Activated naive CD8-positive, alpha-beta T cell treated with anti-CD3 and anti-CD28 coated beads, Interleukin-2, amount 50 U/mL, for 16 hours (primary cell): ENCODE data around the gene STK17B.

Experiments
- DNase-seq: peaks from one replicate; pipeline ENCODE4 v3.0.0-alpha.2; 2020; ENCODE audit warnings: low read depth, low spot score

Gene STK17B

DNA sequence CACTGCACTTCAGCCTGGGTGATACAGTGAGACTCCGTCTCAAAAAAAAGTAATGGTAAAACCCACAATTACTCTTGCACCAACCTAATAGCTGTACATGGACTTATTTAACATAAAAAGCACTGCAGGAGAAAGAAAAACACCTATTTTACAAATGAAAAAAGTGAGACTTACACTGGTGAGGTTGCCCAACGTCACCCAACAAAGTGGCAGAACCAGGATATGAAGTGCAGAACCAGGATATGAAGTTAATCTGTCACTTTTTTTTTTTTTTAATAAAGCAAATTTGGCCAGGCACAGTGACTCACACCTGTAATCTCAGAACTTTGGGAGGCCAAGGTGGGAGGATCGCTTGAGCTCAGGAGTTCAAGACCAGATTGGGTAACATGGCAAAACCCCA is 13.5 kb upstream of the STK17B start:
- DNase-seq: no peak

DNA sequence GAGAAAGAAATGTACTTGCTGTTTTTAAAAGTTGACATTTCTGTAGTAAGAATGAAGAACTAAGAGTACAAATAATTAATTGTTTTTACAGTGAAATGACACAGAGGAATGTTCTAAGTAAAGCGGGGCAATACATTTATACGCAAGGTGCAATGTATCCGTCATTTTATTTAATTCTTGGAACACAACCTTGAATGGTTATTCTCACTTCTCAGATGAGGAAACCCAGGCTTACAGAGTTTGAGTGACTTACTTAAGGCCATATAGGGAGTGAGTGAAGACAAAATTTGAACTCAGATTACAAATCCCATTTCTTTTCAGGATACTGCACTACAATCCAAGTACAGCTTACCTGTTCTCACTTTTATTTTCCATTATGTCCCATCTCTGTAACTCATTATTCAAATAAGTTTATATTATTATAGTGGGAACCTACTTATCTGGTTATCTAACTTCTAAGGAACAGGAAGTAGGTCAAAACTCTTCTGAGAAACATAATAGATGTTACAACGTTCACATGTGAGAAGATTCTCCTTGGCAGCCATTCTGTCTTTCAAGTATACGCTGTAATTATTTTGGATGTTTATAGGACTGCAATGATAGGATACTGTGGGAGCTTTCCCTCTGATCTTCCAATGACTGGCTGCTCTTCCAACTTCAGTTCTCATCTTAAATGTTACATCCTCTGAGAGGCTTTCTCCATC is 12.3 kb upstream of the STK17B start:
- no peak for DNase-seq

DNA sequence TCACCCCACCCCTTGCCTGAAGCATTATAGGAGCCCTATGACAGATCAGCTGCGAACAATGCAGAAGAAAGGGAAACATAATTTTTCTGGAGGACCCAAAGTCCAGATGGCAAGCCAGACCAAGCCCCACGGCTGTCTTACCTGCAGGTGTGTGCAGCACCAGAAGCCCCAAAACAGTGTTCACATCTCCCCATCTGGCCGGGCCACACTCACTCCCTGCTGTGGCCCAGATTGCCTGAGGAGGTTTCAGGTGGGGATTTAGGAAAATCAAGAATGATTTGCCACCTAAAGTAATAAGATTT is 11.7 kb upstream of the STK17B start:
- DNase-seq: no peak

DNA sequence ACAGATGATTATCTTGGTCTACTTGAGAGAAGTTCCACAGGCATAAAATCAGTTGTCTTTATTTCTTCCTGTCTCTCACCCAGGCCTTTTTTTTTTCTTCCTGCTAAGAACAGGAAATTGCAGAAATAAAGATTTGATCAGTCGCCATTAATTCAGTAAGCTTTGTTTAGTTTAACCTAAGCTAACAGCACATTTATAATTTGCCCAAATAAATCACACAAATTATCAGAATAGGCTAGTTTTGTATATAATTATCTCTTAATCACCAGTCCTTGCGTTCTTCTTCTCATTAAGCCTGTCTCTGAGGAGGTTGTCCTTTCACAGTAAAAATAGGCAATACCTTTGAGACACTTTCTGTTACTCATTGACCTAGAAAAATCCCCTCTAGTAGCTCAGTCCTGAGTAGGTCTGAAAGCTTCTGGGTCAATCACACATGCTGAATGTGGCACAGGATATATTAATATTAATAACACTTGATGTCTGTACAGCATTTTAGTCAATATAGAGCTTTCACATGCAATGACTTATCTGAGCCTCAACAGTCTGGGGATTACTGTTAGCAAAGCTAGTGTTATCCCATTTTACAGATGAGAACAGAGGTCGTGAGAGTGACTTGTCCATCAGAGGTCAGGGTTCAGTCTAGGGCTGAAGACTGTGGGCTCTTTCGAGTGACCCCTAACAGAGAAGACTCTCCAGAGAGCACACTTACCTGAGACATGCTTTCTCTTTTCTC is 11.2 kb upstream of the STK17B start:
- DNase-seq: no peak

DNA sequence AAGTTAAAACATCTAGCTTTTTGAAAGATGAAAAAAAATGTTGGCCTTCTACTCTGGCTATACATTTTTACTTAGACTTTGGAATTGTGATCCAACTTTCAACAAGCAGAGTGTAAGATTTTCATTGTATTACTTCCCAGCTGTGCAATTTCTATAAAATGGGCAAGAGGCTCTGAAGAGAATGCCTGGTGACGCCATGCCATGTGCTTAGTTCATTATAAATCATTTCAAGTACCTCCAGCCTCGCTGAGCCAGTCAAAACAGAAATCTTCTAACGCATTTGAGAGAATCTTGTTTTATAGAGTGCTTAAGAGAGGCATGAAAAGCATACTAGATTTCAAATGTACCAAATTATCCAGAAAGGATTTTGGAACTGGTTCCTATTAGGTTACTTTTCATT is 10.1 kb upstream of the STK17B start:
- DNase-seq: no peak

DNA sequence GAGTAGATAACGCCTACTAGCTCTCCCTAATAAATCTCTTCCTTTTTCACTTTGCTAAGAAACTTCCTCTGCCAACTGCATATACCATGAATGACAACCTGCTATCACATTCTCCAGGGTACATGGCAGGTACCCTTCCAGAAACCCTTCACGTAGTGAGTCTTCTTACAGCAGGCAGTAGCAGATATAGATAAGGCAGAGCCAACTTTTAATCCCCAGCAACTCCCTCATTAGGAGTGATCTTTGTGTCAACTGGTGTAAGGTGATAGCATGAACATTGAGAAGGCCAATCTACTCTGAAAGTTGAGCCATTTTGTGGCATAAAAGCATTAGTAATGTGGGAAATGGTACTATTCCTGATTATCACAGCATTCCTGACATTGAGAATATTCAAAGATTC is 5.7 kb upstream of the STK17B start:
- DNase-seq: no peak

DNA sequence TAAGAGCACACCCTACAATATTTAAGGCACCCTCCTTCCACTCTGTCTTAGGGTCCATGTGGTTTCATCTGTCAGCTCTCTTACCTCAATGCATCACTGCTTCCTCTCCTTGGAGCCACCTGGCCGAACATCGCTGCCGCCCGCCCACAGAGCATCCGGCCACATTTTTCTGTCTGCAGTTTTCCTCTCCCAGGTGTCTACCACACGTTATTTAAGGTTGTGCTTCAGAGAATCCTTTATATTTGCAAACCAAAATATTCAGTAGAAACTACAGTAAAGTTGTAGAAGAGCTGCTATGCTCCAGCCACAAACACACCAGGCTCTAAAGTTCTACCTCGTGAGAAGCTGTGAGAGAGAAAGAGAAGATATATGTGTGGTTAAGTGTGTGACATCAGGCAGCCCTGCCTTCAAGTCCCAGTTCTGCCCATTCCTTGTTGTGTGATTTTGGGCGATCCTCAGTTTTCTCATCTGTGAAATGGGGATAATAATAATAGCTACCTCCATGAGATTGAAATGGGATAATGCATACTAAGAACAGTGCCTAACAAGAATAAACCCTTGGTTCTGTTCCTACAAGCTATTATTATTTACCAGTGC is 4.9 kb upstream of the STK17B start:
- DNase-seq: peak; percentile 70

DNA sequence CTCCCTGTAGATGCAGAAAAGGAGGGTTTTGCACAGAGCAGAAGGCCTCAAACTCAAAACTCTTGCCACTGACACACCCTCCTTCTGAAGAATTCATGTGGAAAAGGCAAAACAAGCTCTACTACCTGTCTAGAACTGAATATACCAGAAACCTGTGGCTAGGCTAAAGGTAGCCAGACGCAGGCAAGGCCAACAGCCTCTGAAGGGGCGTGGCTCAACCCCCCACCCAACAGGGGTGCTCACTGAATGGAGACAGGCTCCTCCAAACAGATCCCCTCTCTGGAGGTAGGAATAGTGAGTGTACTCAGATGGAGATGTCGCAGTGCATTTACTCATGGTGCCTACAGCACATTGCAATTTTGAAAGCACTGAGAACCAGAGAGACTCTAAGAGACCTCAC is 3.0 kb upstream of the STK17B start:
- DNase-seq: no peak

DNA sequence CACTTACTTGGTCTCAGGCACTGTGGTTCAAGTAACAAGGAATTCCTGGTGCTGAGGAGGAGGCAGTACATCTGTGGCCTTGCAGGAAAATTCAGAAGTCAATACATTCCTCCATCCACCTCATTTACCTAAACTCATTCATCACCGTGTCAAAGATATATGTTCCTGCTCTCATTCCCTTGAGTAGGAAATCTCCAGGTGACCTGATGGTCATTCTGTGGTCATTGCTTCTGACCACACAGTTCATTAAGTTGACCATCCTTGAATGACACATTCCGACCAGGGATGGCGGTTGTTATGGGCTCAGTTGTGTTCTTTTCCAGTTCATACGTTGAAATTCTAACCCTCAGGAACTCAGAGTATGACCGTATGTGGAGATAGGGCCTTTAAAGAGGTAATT is 2.1 kb upstream of the STK17B start:
- DNase-seq: no peak

DNA sequence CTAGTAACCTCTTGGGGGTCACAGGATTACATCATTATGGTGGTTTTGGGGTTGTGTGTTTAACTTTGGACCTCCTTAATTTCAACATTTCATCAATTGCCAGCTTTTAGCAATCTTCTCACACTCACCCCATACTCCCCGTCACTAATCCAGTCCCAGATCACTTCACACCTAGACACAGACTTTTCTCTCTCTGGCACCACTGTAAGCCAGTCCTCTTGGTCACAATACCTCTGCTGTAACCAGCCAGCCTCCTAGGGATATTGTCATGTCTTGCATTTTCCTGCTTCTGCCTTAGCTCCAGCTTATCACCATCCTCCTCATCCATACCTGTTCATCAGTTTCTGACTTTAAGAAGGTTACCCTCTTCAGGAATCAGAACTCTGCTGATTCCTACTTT is 1.6 kb upstream of the STK17B start:
- no peak for DNase-seq

DNA sequence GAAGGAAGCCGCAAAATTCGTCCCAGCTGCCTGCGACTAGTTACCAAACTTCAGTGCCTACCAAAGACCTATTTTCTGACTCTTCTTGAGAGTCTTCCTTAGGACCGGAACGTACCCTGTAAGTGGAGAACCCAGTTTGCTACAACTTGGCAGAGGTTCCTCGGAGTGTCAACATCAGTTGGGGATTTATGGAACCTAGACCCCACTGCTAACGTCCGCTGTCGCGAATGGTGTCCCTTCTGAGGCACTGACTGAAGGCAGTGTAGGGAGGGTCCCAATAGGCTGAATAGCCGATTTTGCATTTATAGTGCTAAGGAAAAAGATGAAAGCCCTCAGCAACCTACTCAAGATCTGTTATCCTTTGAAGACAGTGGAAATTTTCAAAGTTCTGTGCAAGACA is 568 bp upstream of the STK17B start:
- no peak for DNase-seq

DNA sequence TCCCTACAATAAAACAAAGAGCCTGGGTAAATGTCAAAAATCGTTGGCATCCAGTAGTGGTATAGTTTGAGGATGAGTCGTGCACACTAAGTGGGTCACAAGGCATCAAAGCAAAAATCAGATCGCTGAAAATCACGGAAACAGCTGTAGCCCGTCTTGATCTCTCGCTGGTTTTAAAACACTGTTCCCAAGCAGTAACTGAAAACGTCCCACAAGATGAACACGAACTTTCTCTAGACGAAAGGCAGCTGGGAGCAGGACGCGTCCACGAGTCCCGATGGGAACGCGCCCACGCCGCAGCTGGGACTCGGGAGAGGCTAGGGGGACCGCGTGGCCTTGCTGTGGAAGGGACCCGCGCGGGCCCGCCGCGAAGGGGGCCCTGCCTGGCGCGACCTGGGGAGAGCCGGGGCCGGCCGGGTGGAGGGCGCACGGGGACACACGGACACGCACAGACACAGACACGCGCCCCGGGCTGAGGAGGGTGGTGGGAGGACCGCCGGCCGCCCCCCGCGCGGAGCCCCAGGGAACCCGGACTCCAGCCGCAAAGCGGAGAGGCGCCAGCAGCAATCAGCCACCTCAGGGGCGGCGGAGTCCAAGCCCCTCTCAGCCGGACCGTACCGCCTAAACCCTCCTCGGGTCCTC is 651 bp downstream of the STK17B start:
- DNase-seq: no peak

DNA sequence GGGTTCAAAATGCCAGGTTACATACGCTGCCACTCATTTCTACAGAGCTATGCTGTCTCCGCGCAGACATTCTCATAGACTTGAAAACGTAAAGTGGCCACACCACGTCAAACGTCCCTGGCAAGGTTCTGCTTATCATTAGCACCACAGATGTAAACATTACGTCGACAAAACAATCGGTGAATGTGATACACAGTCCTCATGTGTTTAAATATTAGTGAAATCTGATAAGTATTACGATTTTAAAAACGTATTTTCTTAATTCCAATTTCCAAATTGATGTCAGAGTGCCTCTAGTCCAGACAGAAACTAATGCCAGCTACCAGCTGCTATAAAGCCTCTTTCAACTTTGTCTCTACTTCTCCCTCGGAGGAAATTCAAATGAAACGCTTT is 1.2 kb downstream of the STK17B start:
- no peak for DNase-seq

DNA sequence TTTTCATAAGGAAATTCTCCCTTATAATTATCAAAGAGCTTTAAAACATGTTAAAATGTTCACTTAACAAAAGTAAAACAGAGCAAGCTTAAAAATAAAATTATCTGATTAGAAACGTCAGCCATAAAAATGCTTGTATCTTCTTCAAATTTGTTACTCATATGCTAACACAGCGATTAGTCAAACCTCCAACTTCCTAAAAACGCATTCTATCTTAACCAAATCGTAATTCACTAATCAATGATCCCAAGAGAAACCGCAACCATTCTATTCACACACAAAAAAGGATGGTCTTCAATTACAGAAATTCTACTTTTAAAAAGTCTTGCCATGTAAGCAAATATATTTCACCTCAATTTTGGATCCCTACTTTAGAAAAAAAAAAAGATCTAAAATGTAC is 1.9 kb downstream of the STK17B start:
- DNase-seq: no peak

DNA sequence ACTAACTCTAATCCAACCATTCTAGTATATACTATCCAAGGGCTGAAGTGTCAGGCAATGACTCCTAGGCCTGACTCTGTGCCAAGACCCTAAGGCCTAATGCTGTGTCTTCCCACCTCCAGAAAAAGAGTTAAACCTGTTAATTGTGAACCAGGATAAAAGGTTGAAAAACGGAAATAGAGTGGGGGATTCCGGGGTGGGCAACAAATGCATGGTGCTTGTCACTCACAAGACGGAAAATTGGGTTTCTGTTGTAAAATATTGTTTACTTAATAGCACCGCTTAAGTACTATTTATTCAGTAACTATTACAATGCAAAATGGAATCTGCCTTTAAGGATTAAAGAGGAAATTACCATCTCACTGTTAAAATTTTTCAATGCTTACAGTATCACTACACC is 3.2 kb downstream of the STK17B start:
- no peak for DNase-seq

DNA sequence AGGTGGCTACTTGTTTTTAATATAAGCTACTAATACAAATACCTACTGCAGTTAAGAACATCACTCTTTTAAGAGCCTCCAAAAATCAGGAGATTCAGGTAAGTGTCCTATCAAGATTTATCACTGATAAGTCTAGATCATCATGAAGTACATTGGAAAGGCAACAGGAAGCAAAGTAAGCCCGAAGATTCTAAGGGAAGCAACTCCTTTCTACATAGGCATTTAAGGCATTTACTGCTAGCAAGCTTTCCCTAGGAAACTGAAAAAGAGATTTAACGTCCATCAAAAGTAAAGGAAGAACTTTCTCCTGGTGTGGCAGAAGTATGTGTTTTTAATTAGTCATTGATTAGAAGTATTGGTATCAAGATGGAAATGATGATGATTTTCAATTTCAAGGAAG is 3.7 kb downstream of the STK17B start:
- DNase-seq: no peak

DNA sequence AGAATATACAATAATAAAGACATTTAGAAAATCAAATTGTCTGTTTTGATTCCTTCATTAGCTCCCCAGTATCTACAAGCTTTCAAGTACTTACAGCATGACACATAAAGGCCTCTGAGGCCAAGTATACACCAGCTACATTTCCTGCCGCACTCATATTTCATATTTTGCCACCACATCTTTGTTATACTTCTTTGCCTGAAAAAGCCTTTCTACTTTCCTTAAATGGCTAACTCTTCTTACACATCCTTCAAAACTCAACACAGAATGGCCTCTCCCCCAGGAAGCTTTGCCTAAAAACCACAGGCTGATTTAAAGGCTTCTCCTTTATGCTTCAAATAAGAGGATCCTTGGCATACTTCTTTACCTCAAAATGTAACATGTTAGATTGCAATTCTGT is 4.5 kb downstream of the STK17B start:
- DNase-seq: no peak

DNA sequence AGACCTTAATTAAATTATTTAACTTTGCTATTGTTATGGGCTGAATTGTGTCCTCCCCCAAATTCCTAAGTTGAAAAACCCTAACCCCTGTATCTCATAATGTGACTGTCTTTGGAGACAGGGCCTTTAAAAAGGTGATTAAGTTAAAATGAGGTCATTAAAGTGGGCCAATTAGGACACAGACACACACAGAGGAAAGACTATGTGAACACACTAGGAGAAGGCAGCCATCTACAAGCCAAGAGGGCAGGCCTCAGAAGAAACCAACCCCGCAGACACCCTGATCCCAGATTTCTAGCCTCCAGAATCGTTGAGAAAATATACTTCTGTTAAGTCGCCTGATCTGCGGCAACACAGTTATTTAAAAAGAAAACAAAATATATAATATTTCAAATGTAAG is 6.4 kb downstream of the STK17B start:
- DNase-seq: no peak

DNA sequence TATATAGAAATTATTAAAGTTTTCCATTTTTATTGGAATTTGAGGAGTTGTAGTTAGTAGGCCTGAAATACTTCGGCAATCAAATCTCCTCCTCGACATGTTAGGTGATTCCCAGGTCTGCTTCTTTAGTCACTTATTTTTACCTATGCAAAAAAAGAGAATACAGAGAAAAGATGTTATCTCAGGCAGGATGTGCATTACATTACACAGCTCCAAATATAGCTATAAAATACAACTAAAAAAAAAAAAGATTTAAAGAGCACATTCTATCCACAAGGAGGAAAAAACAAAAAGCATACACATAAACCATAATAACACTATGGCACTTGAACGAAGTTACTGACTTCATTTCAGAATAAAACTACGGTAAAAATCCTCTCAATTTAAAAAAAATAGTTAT is 8.1 kb downstream of the STK17B start:
- no peak for DNase-seq

DNA sequence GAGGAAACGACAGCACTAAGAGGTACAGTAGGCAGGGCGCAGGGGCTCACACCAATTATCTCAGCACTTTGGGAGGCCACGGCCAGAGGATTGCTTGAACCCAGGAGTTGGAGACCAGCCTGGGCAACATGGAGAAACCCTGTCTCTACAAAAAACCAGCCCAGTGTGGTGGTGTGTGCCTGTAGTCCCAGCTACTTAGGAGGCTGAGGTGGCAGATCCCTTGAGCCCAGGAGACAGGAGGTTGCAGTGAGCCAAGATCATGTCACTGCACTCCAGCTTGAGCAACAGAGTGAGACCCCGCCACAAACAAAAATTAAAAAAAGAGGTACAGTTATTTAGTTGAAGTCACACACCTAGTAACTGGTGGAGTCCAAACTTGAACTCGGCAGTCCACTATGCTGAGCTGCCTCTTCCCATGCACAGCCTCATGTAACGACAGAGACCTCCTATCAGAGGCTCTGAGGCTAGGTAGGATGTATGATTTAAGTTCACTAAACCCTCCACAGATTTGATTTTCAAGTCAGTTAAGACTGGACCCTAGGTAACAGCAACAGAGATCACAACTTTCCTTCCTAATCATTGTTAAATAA is 8.7 kb downstream of the STK17B start:
- no peak for DNase-seq

DNA sequence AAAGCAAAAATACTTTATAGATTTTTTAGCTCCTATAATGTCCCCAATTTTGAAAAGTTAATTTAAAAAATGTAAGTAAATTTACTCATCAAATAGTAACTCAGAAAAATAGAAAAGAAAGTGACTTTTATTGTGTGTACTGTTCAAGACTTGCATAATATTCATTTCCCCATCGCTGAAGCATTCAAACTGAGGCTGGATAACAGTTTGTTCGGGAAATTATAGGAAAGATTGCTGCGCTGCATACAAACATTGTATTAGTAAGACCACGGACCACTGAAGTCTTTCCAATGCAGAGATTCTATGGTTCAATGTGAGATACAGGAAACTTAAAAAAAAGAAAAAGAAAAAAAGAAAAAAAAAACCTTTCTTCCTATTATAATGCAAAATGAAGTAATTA is 10.4 kb downstream of the STK17B start:
- no peak for DNase-seq

DNA sequence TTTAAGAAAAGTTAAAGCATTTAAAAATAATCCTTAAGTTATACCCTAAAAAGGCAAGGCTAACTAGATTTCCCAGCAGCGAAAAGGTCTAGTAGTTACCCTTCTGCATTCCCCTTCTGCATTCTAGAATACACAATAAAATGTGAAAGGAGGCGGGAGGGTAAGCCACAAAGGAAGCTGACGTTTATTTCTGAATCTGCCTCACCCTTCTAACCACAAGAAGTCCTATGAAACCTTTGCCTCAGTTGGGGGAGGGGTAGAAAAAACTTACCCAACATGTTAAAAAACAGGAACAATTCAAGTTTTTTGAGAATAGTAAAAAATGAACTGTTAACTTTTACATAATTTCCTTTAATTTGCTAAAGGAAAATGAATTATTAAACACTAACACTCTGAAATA is 11.3 kb downstream of the STK17B start:
- DNase-seq: peak; percentile 33
